Islet precursor cell (in vitro differentiated cells): Measurements from ENCODE around the gene KIF1A.

ENCODE experiments used
- DNase-seq: peaks from one replicate; pipeline ENCODE4 v3.0.0-alpha.2; 2018

KIF1A gene

DNA sequence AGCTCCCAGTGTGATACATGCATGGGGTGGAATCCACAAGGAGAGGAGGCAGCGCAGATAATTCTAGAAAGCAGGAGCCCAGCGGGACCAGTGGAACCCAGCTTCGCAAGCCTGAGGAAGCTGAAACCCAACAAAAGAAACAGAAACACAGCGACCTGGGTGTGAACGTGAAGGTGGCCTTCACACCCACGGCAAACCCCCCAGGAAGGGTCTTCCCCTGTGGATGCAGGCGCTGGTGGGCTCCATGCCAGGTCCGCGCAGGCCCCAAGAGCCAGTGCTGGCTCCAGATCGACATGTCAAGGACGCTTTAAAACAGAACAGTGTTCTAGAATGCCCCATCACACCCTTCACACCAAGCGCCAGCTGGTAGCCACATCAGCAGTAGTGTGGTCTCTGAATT lies 22.1 kb downstream of the KIF1A start:
- no peak for DNase-seq

DNA sequence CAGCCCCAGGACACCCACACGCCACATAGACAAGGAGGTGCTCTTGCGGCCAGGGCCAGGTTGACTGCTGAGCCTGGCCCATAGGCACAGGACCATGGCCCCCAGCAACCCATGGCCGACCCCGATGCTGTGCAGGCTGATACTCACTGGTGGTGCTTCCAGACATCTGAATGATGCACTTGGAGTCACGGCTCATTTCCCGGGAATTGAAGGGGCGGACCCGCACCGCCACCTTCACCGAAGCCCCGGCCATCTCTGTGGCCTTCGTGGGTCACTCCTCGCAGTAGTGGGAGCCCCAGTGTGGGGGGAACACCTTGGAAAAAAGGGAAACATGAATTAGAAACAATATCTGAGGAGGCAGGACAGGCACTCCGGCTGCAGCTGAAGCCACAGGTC lies 22.5 kb downstream of the KIF1A start:
- DNase-seq: no peak

GRCh38 chr2:240796543-240797499 lies 23.2 kb downstream of the KIF1A start:
- DNase-seq: no peak

- no peak for DNase-seq
Observed at GRCh38 chr2:240795916-240796510, 24.0 kb downstream of the KIF1A start.

DNA sequence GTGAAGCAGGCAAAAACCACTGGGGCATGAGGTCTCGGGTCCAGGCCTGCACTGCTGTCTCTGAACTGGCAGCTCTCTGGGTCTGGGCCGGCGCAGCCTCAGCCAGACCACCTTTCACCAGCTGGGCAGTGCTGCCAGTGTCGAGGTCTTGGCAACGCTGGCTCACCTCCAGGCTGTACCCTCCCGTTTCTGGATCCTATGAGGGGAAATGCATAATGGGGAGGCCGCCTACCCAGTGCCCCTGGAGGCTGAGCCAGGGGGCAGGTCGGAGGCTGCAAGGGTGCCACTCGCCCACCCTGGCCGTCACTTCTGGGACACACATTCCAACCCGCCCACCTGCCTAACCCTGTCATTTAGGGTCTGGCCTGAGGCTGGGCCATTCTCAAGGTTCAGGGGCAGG lies 24.6 kb downstream of the KIF1A start:
- no peak for DNase-seq

DNA sequence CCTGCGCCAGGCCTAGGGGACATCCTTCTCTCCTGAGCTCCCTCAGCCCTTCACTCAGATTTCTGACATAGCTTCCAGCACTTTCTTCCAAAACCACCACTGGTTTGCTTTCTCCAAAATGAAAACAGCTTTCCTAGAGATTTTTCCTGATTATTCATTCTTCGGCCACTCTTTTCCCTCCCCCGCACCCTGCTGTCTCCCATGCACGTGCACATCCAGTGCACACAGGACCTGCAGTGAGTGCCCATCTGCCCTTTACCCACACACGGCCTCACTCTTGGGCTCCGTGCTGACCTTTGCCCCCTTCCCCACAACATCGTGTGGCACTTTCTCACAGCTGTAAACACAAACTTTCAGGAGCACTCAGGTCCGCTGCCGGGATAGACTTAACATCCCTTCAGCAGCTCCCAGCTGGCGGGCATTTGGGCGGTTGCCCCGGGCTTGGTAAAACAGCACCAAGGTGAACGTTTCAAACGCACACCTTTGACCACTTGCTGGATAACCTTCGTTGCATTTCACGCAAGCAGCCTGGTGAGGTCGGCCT lies 25.8 kb downstream of the KIF1A start:
- no peak for DNase-seq

- DNase-seq: no peak
Observed at GRCh38 chr2:240793313-240794177, 26.5 kb downstream of the KIF1A start.

DNA sequence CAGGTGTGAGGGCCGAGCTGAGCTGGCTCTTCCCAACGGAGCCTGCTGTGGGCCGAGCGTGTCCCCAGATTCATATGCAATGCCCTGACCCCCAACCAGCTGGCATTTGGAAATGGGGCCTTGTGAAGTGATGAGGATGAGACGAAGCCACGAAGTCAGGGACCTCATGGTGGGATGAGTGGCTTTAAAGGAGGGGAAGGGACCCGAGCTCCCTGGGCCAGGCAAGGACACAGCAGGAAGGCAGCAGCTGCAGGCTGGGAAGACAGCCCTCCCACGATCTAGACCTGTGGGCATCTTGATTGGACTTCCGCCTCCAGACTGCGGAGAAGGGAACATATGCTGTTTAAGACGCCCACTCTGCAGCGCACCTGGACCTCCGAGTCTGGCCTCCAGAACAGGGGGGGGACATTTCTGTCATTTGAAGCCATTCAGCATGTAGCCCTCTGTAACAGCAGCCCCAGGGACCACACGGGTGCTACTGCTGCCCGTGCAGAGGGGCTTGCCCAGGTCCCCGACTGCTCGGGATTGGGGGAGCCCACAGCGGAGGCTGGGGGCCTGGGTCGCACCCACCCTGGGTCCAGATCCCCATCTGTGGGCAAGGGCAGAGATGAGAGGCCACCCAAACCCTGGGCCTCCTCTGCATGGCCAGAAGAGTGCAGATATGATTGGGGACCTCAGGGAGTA lies 27.2 kb downstream of the KIF1A start:
- DNase-seq: no peak

DNA sequence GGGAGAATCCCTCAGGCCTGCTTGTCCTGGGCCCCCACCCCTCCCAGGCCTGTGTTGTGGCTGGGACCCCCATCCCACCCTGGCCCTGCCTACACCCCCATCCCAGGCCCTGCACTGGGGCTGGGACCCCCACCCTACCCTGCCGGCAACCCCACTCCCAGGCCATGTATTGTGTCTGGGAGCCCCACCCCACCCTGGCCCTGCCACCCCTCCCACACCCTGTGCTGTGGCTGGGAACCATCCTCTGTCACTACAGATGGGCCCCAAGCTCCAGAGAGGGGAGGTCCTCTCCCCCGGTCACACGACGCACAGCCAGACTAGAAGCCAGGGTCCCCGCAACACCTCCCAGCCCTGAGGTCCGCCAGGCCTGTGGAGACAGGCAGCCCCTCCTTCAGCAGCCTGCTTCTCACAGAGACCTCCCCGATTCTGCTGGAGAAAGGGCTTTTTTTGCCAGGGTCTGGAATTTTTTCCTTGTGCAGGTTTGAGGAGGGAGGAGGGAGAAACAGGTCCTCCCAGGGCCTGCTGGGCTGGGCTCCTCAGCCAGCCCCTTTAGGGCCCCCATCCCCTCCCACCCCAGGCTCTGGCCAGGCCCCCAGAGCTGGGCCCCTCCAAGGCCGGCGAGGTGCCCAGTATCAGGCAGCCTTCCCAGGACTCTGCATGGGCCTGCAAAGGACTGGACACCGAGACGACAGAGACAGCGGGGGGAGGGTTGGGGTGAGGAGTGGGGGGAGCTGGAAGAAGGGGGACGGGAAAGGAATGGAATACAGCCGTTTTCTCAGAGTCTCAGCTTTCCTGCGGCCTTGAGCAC lies 28.0 kb downstream of the KIF1A start:
- DNase-seq: no peak

DNA sequence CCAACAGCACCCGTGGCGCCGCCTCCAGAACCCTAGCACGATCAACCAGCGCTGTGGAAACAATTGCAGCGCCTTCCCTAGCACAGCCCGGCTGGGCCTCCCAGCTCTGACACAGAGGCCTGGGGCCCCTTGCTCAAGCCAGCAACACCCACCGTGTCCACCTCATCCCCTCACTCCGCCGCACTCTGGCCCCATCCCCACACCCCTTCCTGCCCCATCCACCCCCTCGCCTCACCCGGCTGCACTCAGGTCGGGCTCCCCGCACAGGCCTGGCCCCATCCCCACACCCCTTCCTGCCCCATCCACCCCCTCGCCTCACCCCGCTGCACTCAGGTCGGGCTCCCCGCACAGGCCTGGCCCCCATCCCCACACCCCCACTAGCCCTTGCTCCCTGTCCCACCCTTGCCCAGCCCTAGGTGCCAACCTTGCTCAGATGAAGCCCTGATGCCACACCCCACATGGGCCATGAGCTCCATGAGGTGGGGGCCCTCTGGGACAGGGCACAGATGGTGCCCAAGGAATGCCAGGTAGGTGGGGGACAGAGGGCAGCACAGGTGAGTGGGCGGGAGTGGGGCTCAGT lies 28.7 kb downstream of the KIF1A start:
- DNase-seq: no peak

DNA sequence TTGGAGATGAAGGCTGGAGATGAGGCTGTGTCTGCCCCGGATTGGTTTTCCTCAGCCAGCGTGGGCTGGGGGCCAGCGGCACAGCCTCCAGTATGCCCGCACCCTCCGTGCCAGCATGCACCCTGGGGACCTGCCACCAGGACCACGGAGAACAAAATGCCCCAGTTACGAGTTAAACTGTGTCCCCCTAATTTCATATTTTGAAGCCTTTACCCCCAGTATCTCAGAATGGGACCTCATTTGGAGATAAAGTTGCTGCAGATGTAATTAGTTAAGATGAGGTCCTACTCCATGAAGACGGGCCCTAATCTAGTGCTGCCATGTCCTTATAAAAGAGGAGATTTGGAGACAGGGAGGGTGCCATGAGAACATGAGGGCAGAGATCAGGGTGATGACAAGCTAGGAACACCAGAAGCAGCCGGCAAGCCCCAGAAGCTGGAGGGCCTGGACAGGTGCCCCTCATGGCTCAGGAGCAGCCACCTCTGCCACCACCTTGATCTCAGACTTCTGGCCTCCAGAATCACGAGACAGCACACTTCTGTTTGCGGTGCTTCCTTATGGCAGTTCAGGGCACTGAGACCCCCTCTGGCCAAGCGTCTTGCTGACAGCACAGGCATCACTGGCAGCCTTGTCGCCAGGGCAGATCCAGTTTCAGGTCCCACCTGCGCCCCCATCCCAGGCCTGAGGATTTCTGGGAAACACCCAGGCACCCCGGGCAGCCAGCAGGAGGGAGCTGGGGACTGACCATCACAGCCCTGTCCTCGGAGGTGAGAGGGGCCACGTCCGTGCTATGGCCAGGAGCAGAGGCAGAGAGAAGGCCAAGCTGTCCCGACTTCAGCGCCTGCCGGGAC lies 29.4 kb downstream of the KIF1A start:
- DNase-seq: no peak

DNA sequence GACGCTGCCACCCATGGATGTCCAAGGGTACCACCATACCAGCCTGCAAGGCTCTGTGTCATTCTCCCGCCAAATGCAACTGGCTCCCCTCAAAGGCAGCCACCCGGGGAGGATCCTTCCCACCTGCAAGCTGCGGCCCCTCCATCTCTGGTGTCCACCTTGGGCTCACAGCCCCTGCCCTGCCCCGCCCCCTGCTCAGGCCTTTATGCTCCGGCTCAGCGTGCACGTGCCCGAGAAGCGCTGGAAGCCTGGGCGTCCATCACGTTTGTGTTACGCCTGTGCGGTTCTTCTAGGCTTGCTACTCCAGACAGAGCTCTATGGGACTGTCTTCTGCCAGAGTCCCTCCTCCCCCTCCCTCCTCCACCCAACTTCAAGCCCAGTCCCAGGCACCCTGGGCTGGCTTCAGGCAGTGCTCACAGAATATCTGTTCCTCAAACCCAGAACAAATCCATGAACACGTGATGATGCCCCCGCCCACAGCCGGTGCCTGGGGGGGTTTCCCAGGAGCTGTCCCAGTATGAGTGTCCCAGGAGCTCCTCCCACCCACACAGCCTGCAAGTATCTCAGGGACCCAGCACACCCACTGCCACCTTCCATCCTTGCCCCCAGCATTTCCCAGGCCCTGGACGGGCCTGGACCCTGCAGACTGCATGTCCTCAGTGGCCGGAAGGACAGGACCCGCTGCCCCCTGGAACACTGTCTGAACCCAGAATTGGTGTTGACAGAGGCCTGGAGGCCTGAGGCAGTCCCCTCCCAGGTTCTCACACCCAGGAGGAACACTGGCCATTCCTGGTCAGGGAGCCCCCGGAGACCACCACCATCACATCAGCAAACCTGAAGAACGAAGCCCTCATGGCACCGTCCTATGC lies 30.3 kb downstream of the KIF1A start:
- no peak for DNase-seq

- no peak for DNase-seq
Observed at GRCh38 chr2:240789051-240789453, 31.0 kb downstream of the KIF1A start.

GRCh38 chr2:240788482-240788881 lies 31.5 kb downstream of the KIF1A start:
- no peak for DNase-seq

DNA sequence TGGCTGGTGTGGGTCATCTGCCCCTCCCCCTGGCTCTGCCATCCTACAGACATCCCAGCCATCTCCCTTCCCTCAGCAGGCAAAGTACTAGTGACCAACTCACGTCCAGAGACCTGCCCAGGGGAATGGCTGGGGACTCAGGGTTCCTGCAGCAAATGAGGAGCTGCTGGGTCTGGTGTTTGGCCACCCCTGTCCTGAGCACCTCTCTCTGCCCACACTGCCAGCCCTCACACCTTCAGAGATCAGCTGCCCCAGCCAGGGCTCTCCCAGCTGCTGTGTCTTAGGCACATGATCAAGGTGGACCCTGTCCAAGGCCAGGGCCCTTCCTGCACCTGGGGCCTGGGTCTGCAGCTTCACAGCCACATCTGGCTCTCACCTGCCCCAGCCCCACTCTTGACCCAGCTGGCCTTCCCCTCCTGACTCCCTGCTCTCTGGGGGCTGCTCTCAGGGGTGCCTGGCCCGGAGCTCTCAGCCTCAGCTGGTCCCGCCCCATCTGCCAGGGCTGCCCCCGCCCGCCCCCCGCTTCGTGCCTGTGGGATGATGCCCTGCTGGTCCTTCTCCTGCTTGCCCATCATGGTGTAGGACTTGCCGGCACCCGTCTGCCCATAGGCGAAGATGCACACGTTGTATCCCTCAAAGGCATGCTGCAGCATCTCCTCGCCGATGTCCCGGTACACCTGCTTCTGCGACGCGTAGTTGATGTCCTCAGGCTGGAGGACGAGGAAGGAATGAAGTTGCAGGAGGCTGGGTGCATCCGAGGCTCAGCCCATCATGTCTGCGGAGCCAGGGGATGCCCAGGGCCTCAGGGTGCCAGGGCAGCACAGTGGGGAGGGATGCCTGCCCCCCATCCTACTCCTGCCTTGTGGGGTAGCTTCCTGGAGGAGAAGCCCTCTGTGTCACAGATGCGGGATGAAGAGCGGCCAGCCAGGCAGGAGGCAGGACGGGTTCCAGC lies 32.2 kb downstream of the KIF1A start:
- DNase-seq: no peak

DNA sequence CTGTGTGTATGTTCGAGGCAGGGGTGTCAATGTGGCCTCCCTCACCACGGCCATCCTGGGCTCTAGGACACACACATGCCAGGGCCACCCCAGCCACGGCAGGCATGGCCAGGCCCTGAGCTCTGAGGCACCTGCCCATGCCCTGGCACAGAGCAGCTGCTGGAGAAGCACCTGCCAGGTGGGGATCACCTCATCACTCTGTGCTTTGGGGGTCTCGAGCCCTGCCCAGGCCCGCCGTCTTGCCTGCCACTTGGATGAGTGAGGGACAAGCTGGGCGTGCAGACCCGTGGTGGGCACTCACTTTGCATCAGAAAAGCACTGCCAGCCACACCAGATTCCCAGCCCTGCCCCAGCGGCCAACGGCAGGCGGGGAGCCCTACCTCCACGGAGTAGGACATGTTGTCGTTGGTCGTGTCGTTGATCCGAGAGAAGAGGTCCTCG lies 33.1 kb downstream of the KIF1A start:
- DNase-seq: no peak

DNA sequence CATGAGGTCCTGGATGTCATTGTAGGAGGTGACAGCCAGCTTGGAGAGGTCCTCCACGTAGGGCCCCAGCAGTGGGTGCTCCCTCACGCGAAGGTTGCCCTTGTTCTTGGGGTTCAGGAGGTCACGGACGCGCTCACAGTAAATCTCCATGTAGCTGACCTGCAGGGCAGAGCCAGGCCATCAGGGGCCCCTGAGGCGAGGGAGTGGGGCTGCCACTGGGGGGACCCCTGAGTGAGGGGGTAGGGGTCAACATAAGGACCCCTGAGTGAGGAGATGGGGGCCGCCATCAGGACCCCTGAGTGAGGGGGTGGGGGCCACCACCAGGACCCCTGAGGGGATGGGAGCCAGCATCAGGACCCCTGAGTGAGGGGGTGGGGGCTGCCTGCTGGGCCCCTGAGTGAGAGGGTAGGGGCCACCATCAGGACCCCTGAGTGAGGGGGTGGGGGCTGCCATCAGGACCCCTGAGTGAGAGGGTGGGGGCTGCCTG lies 33.6 kb downstream of the KIF1A start:
- DNase-seq: no peak
